ENCODE measurements around the gene RENBP. TPM values are rescaled to one million over a fixed set of nuclear protein-coding genes. Genes with fewer than 3 reads are reported as not detected.

The RENBP gene
- total RNA-seq, 1 experiment from 2014 or later: 0.26 TPM

- H3K9ac ChIP-seq (ENCODE audit: low read length): peak within 1 kb of the TSS; percentile 97
- peaks cover 24% of the 10 kb centered on the region for H3K79me2 ChIP-seq (ENCODE audit: low read length)
- peaks cover 31% of the 10 kb centered on the region for H3K4me1 ChIP-seq (ENCODE audit: low read length)
- no peaks in the 10 kb centered on the region for H4K20me1 ChIP-seq (ENCODE audit: insufficient read depth, low read depth, low read length)
- peak within 1 kb of the TSS; percentile 87 for H3K4me3 ChIP-seq (ENCODE audit: low read length)
- H2AFZ ChIP-seq (ENCODE audit: low read length): no peak within 1 kb of the TSS
- no peaks in the 10 kb centered on the region for H3K27me3 ChIP-seq (ENCODE audit: low read length)
- H3K9me3 ChIP-seq (ENCODE audit: low read length): no peaks in the 10 kb centered on the region
- H3K4me2 ChIP-seq (ENCODE audit: low read depth, low read length, poor library complexity, severe bottlenecking): peak within 1 kb of the TSS; percentile 90
- no peaks in the 10 kb centered on the region for H3K36me3 ChIP-seq (ENCODE audit: insufficient read depth, low read length)
- H3K27ac ChIP-seq (ENCODE audit: low read length): peak within 1 kb of the TSS; percentile 95
- DNase-seq: peak; percentile 97
- no peaks in the 10 kb centered on the region for H3K9me2 ChIP-seq (replicated peaks; ENCODE audit: insufficient read depth, low read length)
Measured at GRCh38 chrX:153972368-153973126, 28.1 kb upstream of the RENBP start, which contains the start of gene TMEM187. Gene TMEM187, plus strand, starts transcription at chrX:153972754. Its CDS starts 9,309 bp downstream, at chrX:153982063.

GRCh38 chrX:153971450-153972367 is 27.3 kb upstream of the RENBP start, which contains the start of gene HCFC1:
Gene HCFC1, minus strand, starts transcription at chrX:153971818. Its CDS starts 978 bp downstream, at chrX:153970840.
- Histone ChIP-seq H3K36me3 (ENCODE audit: insufficient read depth, low read length) (no peaks in the 10 kb centered on the region), H3K4me3 (ENCODE audit: low read length) (peak within 1 kb of the TSS; percentile 87), H3K4me2 (ENCODE audit: low read depth, low read length, poor library complexity, severe bottlenecking) (peak within 1 kb of the TSS; percentile 90), H3K27me3 (ENCODE audit: low read length) (no peaks in the 10 kb centered on the region), H3K27ac (ENCODE audit: low read length) (peak within 1 kb of the TSS; percentile 95), H3K4me1 (ENCODE audit: low read length) (peaks cover 40% of the 10 kb centered on the region), H3K9me2 (replicated peaks; ENCODE audit: insufficient read depth, low read length) (no peaks in the 10 kb centered on the region), H3K9ac (ENCODE audit: low read length) (peak within 1 kb of the TSS; percentile 97), H4K20me1 (ENCODE audit: insufficient read depth, low read depth, low read length) (no peaks in the 10 kb centered on the region), H3K79me2 (ENCODE audit: low read length) (peaks cover 32% of the 10 kb centered on the region), H2AFZ (ENCODE audit: low read length) (no peak within 1 kb of the TSS), H3K9me3 (ENCODE audit: low read length) (no peaks in the 10 kb centered on the region)
- peak; percentile 95 for DNase-seq

GRCh38 chrX:153971124-153971449 is 26.6 kb upstream of the RENBP start:
- DNase-seq: peak; percentile 94
- Histone ChIP-seq H3K9me3 (ENCODE audit: low read length) (no peaks in the 10 kb centered on the region), H3K36me3 (ENCODE audit: insufficient read depth, low read length) (no peaks in the 10 kb centered on the region), H3K79me2 (ENCODE audit: low read length) (peaks cover 39% of the 10 kb centered on the region), H4K20me1 (ENCODE audit: insufficient read depth, low read depth, low read length) (no peaks in the 10 kb centered on the region), H3K4me3 (ENCODE audit: low read length) (peak overlapping the region; percentile 87), H3K4me2 (ENCODE audit: low read depth, low read length, poor library complexity, severe bottlenecking) (peak overlapping the region; percentile 90), H3K27me3 (ENCODE audit: low read length) (no peaks in the 10 kb centered on the region), H3K9ac (ENCODE audit: low read length) (peak overlapping the region; percentile 97), H3K27ac (ENCODE audit: low read length) (peak overlapping the region; percentile 95), H3K9me2 (replicated peaks; ENCODE audit: insufficient read depth, low read length) (no peaks in the 10 kb centered on the region), H3K4me1 (ENCODE audit: low read length) (peaks cover 43% of the 10 kb centered on the region), H2AFZ (ENCODE audit: low read length) (no peak overlapping the region)

- peak; percentile 77 for DNase-seq
- Histone ChIP-seq H3K36me3 (ENCODE audit: insufficient read depth, low read length) (no peaks in the 10 kb centered on the region), H3K4me3 (ENCODE audit: low read length) (peak overlapping the region; percentile 87), H3K27me3 (ENCODE audit: low read length) (no peaks in the 10 kb centered on the region), H3K27ac (ENCODE audit: low read length) (peak overlapping the region; percentile 95), H2AFZ (ENCODE audit: low read length) (no peak overlapping the region), H3K9me3 (ENCODE audit: low read length) (no peaks in the 10 kb centered on the region), H3K9me2 (replicated peaks; ENCODE audit: insufficient read depth, low read length) (no peaks in the 10 kb centered on the region), H4K20me1 (ENCODE audit: insufficient read depth, low read depth, low read length) (no peaks in the 10 kb centered on the region), H3K79me2 (ENCODE audit: low read length) (peaks cover 44% of the 10 kb centered on the region), H3K4me2 (ENCODE audit: low read depth, low read length, poor library complexity, severe bottlenecking) (peak overlapping the region; percentile 90), H3K4me1 (ENCODE audit: low read length) (peaks cover 43% of the 10 kb centered on the region), H3K9ac (ENCODE audit: low read length) (peak overlapping the region; percentile 97)
Measured at GRCh38 chrX:153970357-153971123, 26.1 kb upstream of the RENBP start.

GRCh38 chrX:153969904-153970356 is 25.5 kb upstream of the RENBP start:
- Histone ChIP-seq H2AFZ (ENCODE audit: low read length) (no peak overlapping the region), H3K9me2 (replicated peaks; ENCODE audit: insufficient read depth, low read length) (no peaks in the 10 kb centered on the region), H3K4me3 (ENCODE audit: low read length) (peak overlapping the region; percentile 87), H3K9me3 (ENCODE audit: low read length) (no peaks in the 10 kb centered on the region), H3K27ac (ENCODE audit: low read length) (peak overlapping the region; percentile 95), H3K4me1 (ENCODE audit: low read length) (peaks cover 43% of the 10 kb centered on the region), H3K27me3 (ENCODE audit: low read length) (no peaks in the 10 kb centered on the region), H3K9ac (ENCODE audit: low read length) (peak overlapping the region; percentile 97), H3K36me3 (ENCODE audit: insufficient read depth, low read length) (no peaks in the 10 kb centered on the region), H3K4me2 (ENCODE audit: low read depth, low read length, poor library complexity, severe bottlenecking) (peak overlapping the region; percentile 90), H3K79me2 (ENCODE audit: low read length) (peaks cover 50% of the 10 kb centered on the region), H4K20me1 (ENCODE audit: insufficient read depth, low read depth, low read length) (peaks cover 5% of the 10 kb centered on the region; the same call in 1 of the 2 replicates)
- DNase-seq: no peak

- H3K4me3 ChIP-seq (ENCODE audit: low read length): peak overlapping the region; percentile 87
- no peak overlapping the region for H2AFZ ChIP-seq (ENCODE audit: low read length)
- no peaks in the 10 kb centered on the region for H3K9me2 ChIP-seq (replicated peaks; ENCODE audit: insufficient read depth, low read length)
- DNase-seq: no peak
- H3K9me3 ChIP-seq (ENCODE audit: low read length): no peaks in the 10 kb centered on the region
- H3K4me2 ChIP-seq (ENCODE audit: low read depth, low read length, poor library complexity, severe bottlenecking): peak overlapping the region; percentile 90
- peaks cover 53% of the 10 kb centered on the region for H3K79me2 ChIP-seq (ENCODE audit: low read length)
- H3K27ac ChIP-seq (ENCODE audit: low read length): peak overlapping the region; percentile 95
- no peaks in the 10 kb centered on the region for H3K36me3 ChIP-seq (ENCODE audit: insufficient read depth, low read length)
- H4K20me1 ChIP-seq (ENCODE audit: insufficient read depth, low read depth, low read length): peaks cover 11% of the 10 kb centered on the region; the same call in 1 of the 2 replicates
- peak overlapping the region; percentile 97 for H3K9ac ChIP-seq (ENCODE audit: low read length)
- no peaks in the 10 kb centered on the region for H3K27me3 ChIP-seq (ENCODE audit: low read length)
- peaks cover 42% of the 10 kb centered on the region for H3K4me1 ChIP-seq (ENCODE audit: low read length)
Measured at GRCh38 chrX:153969125-153969903, 24.9 kb upstream of the RENBP start.

GRCh38 chrX:153968754-153969124 is 24.3 kb upstream of the RENBP start:
- Histone ChIP-seq H3K27ac (ENCODE audit: low read length) (peak overlapping the region; percentile 95), H3K4me2 (ENCODE audit: low read depth, low read length, poor library complexity, severe bottlenecking) (peak overlapping the region; percentile 90), H3K79me2 (ENCODE audit: low read length) (peaks cover 53% of the 10 kb centered on the region), H3K9me2 (replicated peaks; ENCODE audit: insufficient read depth, low read length) (no peaks in the 10 kb centered on the region), H2AFZ (ENCODE audit: low read length) (no peak overlapping the region), H3K9ac (ENCODE audit: low read length) (peak overlapping the region; percentile 97), H3K27me3 (ENCODE audit: low read length) (no peaks in the 10 kb centered on the region), H4K20me1 (ENCODE audit: insufficient read depth, low read depth, low read length) (peaks cover 11% of the 10 kb centered on the region; the same call in 1 of the 2 replicates), H3K4me3 (ENCODE audit: low read length) (peak overlapping the region; percentile 87), H3K9me3 (ENCODE audit: low read length) (no peaks in the 10 kb centered on the region), H3K36me3 (ENCODE audit: insufficient read depth, low read length) (no peaks in the 10 kb centered on the region), H3K4me1 (ENCODE audit: low read length) (peaks cover 36% of the 10 kb centered on the region)
- DNase-seq: peak; percentile 68
